ENCODE measurements around the gene EEA1.
A peak's percentile ranks its signal among the peaks of the same experiment; 100 is the strongest.
"Not testable (repeated sequence)": the region's sequence is repeated elsewhere in the genome, so short reads cannot be mapped to it uniquely, and the experiment has no call there.

Gene EEA1

DNA sequence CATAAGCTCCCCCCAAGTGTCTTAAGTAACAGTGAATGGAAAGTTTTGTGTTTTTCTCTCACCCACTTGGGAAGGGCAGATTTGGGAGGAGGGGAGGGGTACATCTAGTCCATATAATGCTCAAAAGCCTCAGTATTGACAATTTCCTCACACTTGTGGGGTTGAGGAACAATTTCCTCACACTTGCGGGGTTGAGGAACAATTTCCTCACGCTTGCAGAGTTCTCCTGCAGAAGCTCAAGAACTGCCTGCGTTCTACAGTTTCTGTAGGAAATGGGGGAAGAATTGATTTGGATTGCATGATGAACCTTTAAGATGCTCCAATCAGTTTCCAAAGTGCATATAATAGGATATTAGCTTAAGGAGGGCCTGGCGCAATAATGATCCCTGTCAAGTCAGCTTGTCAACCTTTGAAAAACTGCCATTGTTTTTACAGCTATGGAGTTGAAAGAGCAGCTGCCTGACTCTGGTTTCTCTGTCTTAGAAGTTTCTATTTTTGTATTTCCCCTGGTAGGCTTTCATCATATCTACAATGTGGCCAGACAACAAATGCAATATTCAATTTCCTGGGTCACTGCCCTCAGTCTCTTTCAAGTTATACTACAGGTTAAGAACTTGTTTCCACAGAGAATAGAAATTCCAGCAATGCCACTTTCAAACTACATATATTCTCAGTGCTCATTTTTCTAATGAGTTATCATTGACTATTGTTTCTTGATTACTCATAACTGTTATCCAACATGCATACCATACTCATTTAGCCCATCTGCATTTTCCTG is 159.8 kb downstream of the EEA1 start:
- no peaks in the 10 kb centered on the region for H3K9me3 ChIP-seq (ENCODE audit: control insufficient read depth in 5 of 5, low read length in 5 of 5)
- no peaks in the 10 kb centered on the region for H3K36me3 ChIP-seq (ENCODE audit: control insufficient read depth in 5 of 5, insufficient read depth in 5 of 5, low read length in 5 of 5)
- H3K4me1 ChIP-seq (ENCODE audit: control insufficient read depth in 5 of 5, insufficient read depth in 5 of 5, low read length in 5 of 5) = peaks cover 0 to 31% (median 23%) of the 10 kb centered on the region in 5 donors
- peak overlapping the region; percentile 45 for H3K27ac ChIP-seq (ENCODE audit: low read depth, low read length)
- peak overlapping the region in 3 of 5 donors; percentile 7 to 29 (median 16) for H3K4me3 ChIP-seq (ENCODE audit: low read depth in 1 of 5, low read length in 5 of 5)
- H3K27me3 ChIP-seq (ENCODE audit: control insufficient read depth in 5 of 5, insufficient read depth in 4 of 5, low read length in 5 of 5) = no peaks in the 10 kb centered on the region
- peak overlapping the region in 2 of 5 donors; percentile 35 to 57 for H3K9ac ChIP-seq (ENCODE audit: low read length in 5 of 5)

DNA sequence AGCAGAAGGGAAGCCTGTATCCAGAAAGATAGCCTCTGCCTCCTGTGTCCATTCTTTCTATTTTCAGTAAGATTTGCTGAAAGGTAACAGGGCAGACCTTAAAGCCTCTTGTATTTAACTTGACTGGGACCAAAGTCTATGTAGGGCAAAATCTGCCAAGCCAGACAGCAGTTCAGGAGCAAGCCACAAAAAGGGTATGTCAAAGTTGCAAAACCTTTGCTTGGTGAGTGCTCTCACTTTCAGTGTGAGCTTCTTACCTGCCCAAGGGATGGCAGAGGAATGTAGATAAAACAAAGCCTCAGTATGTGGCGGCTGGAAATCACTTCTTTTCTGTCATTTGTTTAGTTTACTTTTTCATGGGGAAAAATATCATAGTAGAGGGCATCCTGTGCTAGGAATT is 163.2 kb downstream of the EEA1 start:
- H3K9me3 ChIP-seq (ENCODE audit: control insufficient read depth in 5 of 5, low read length in 5 of 5) = peaks cover 0 to 2% (median 0%) of the 10 kb centered on the region in 5 donors
- no peaks in the 10 kb centered on the region for H3K36me3 ChIP-seq (ENCODE audit: control insufficient read depth in 5 of 5, insufficient read depth in 5 of 5, low read length in 5 of 5)
- no peak overlapping the region for H3K27ac ChIP-seq (ENCODE audit: low read depth, low read length)
- no peak overlapping the region for H3K9ac ChIP-seq (ENCODE audit: low read length in 5 of 5)
- H3K4me1 ChIP-seq (ENCODE audit: control insufficient read depth in 5 of 5, insufficient read depth in 5 of 5, low read length in 5 of 5) = peaks cover 0 to 25% (median 19%) of the 10 kb centered on the region in 5 donors
- no peak overlapping the region for H3K4me3 ChIP-seq (ENCODE audit: low read depth in 1 of 5, low read length in 5 of 5)
- no peaks in the 10 kb centered on the region for H3K27me3 ChIP-seq (ENCODE audit: control insufficient read depth in 5 of 5, insufficient read depth in 4 of 5, low read length in 5 of 5)

DNA sequence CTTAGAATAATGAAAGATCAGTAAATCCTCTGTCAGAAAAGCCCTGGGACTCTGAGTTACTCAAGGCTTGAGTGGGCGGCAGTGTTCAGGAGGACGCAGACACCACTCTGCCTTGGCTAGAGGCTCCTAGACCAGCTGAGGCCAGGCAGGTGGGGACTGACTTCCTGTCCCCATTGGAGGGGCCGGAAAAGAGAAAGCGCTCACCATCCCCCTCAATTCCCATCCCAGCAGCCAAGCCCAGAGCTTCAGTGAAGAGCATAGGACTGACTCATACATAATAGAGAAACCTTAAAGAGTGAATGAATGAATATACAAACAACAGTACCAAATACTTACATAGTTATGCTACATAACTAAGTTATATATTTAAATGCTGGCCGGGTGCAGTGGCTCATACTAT is 164.3 kb downstream of the EEA1 start:
- H3K9ac ChIP-seq (ENCODE audit: low read length in 5 of 5) = no peak overlapping the region
- H3K9me3 ChIP-seq (ENCODE audit: control insufficient read depth in 5 of 5, low read length in 5 of 5) = peaks cover 0 to 2% (median 0%) of the 10 kb centered on the region in 5 donors
- no peak overlapping the region for H3K27ac ChIP-seq (ENCODE audit: low read depth, low read length)
- H3K36me3 ChIP-seq (ENCODE audit: control insufficient read depth in 5 of 5, insufficient read depth in 5 of 5, low read length in 5 of 5) = no peaks in the 10 kb centered on the region
- no peak overlapping the region for H3K4me3 ChIP-seq (ENCODE audit: low read depth in 1 of 5, low read length in 5 of 5)
- H3K27me3 ChIP-seq (ENCODE audit: control insufficient read depth in 5 of 5, insufficient read depth in 4 of 5, low read length in 5 of 5) = no peaks in the 10 kb centered on the region
- peaks cover 0 to 21% (median 17%) of the 10 kb centered on the region in 5 donors for H3K4me1 ChIP-seq (ENCODE audit: control insufficient read depth in 5 of 5, insufficient read depth in 5 of 5, low read length in 5 of 5)

GRCh38 chr12:92762773-92763172 is 166.3 kb downstream of the EEA1 start:
- peaks cover 0 to 2% (median 0%) of the 10 kb centered on the region in 5 donors for H3K9me3 ChIP-seq (ENCODE audit: control insufficient read depth in 5 of 5, low read length in 5 of 5)
- H3K27ac ChIP-seq (ENCODE audit: low read depth, low read length) = no peak overlapping the region
- no peaks in the 10 kb centered on the region for H3K27me3 ChIP-seq (ENCODE audit: control insufficient read depth in 5 of 5, insufficient read depth in 4 of 5, low read length in 5 of 5)
- H3K4me3 ChIP-seq (ENCODE audit: low read depth in 1 of 5, low read length in 5 of 5) = no peak overlapping the region
- peaks cover 0 to under 1% (median 0%) of the 10 kb centered on the region in 5 donors for H3K4me1 ChIP-seq (ENCODE audit: control insufficient read depth in 5 of 5, insufficient read depth in 5 of 5, low read length in 5 of 5)
- H3K9ac ChIP-seq (ENCODE audit: low read length in 5 of 5) = no peak overlapping the region
- no peaks in the 10 kb centered on the region for H3K36me3 ChIP-seq (ENCODE audit: control insufficient read depth in 5 of 5, insufficient read depth in 5 of 5, low read length in 5 of 5)

GRCh38 chr12:92759634-92760268 is 169.3 kb downstream of the EEA1 start:
- Histone ChIP-seq H3K9ac (ENCODE audit: low read length in 5 of 5) (no peak overlapping the region), H3K4me1 (ENCODE audit: control insufficient read depth in 5 of 5, insufficient read depth in 5 of 5, low read length in 5 of 5) (peaks cover 0 to 9% (median 4%) of the 10 kb centered on the region in 5 donors), H3K9me3 (ENCODE audit: control insufficient read depth in 5 of 5, low read length in 5 of 5) (peaks cover 0 to 2% (median 0%) of the 10 kb centered on the region in 5 donors), H3K4me3 (ENCODE audit: low read depth in 1 of 5, low read length in 5 of 5) (no peak overlapping the region), H3K27me3 (ENCODE audit: control insufficient read depth in 5 of 5, insufficient read depth in 4 of 5, low read length in 5 of 5) (no peaks in the 10 kb centered on the region), H3K27ac (ENCODE audit: low read depth, low read length) (no peak overlapping the region), H3K36me3 (ENCODE audit: control insufficient read depth in 5 of 5, insufficient read depth in 5 of 5, low read length in 5 of 5) (no peaks in the 10 kb centered on the region)

GRCh38 chr12:92757597-92758121 is 171.4 kb downstream of the EEA1 start:
- Histone ChIP-seq H3K27ac (ENCODE audit: low read depth, low read length) (no peak overlapping the region), H3K9ac (ENCODE audit: low read length in 5 of 5) (no peak overlapping the region), H3K9me3 (ENCODE audit: control insufficient read depth in 5 of 5, low read length in 5 of 5) (peaks cover 0 to 2% (median 0%) of the 10 kb centered on the region in 5 donors), H3K4me3 (ENCODE audit: low read depth in 1 of 5, low read length in 5 of 5) (no peak overlapping the region), H3K27me3 (ENCODE audit: control insufficient read depth in 5 of 5, insufficient read depth in 4 of 5, low read length in 5 of 5) (no peaks in the 10 kb centered on the region), H3K4me1 (ENCODE audit: control insufficient read depth in 5 of 5, insufficient read depth in 5 of 5, low read length in 5 of 5) (peaks cover 3 to 13% (median 4%) of the 10 kb centered on the region in 5 donors), H3K36me3 (ENCODE audit: control insufficient read depth in 5 of 5, insufficient read depth in 5 of 5, low read length in 5 of 5) (no peaks in the 10 kb centered on the region)

DNA sequence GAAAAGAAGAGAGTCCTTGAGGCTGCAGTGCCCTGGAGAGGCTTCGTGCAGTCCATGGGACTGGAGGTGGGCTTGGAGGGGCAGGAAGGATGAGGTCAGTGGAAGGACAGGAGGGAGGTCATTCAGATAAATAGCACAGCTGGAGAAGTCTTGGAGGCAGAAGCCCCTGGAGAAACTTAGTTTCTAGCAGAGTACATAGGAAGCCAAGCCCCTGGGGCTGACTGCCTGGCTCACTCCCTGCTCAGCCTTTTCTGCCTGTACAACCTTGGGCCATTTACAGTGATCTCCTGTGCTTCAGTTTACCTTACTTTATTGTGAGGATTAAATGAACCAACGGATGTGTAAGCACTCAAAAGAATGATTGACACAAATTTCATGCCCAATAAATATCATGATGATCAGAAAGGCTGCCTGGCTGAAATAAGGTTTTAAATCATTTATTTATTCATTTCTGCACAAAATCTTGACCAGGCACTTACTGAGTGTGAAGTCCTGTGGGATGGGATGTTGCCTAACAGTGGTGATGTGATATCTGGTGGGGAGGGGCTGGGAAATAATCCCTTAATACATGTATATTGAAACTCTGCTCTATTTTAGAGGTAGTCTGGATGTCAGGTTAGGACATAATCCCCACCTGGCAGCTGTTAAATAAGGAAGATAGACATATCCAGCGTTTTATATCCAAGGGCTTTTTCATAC is 172.0 kb downstream of the EEA1 start:
- H3K36me3 ChIP-seq (ENCODE audit: control insufficient read depth in 5 of 5, insufficient read depth in 5 of 5, low read length in 5 of 5) = no peaks in the 10 kb centered on the region

GRCh38 chr12:92753976-92754885 is 174.9 kb downstream of the EEA1 start:
- Histone ChIP-seq H3K9ac (ENCODE audit: low read length in 5 of 5) (no peak overlapping the region), H3K27me3 (ENCODE audit: control insufficient read depth in 5 of 5, insufficient read depth in 4 of 5, low read length in 5 of 5) (no peaks in the 10 kb centered on the region), H3K36me3 (ENCODE audit: control insufficient read depth in 5 of 5, insufficient read depth in 5 of 5, low read length in 5 of 5) (no peaks in the 10 kb centered on the region), H3K4me3 (ENCODE audit: low read depth in 1 of 5, low read length in 5 of 5) (no peak overlapping the region), H3K4me1 (ENCODE audit: control insufficient read depth in 5 of 5, insufficient read depth in 5 of 5, low read length in 5 of 5) (peaks cover 3 to 13% (median 4%) of the 10 kb centered on the region in 5 donors), H3K27ac (ENCODE audit: low read depth, low read length) (peak overlapping the region; percentile 14), H3K9me3 (ENCODE audit: control insufficient read depth in 5 of 5, low read length in 5 of 5) (no peaks in the 10 kb centered on the region)

More for the DNA sequence above, 172.0 kb downstream of the EEA1 start:
- Histone ChIP-seq H3K4me3 (ENCODE audit: low read depth in 1 of 5, low read length in 5 of 5) (no peak overlapping the region), H3K4me1 (ENCODE audit: control insufficient read depth in 5 of 5, insufficient read depth in 5 of 5, low read length in 5 of 5) (peaks cover 3 to 13% (median 4%) of the 10 kb centered on the region in 5 donors), H3K9me3 (ENCODE audit: control insufficient read depth in 5 of 5, low read length in 5 of 5) (no peaks in the 10 kb centered on the region), H3K27ac (ENCODE audit: low read depth, low read length) (no peak overlapping the region), H3K9ac (ENCODE audit: low read length in 5 of 5) (no peak overlapping the region), H3K27me3 (ENCODE audit: control insufficient read depth in 5 of 5, insufficient read depth in 4 of 5, low read length in 5 of 5) (no peaks in the 10 kb centered on the region)

GRCh38 chr12:92749691-92750090 is 179.4 kb downstream of the EEA1 start:
- H3K9ac ChIP-seq (ENCODE audit: low read length in 5 of 5); H3K27me3 ChIP-seq (ENCODE audit: control insufficient read depth in 5 of 5, insufficient read depth in 4 of 5, low read length in 5 of 5): not testable (repeated sequence)

More at GRCh38 chr12:92749691-92750090, 179.4 kb downstream of the EEA1 start:
- H3K36me3 ChIP-seq (ENCODE audit: control insufficient read depth in 5 of 5, insufficient read depth in 5 of 5, low read length in 5 of 5); H3K4me3 ChIP-seq (ENCODE audit: low read depth in 1 of 5, low read length in 5 of 5); H3K27ac ChIP-seq (ENCODE audit: low read depth, low read length); H3K9me3 ChIP-seq (ENCODE audit: control insufficient read depth in 5 of 5, low read length in 5 of 5): not testable (repeated sequence)
- peaks cover 5 to 27% (median 14%) of the 10 kb centered on the region in 5 donors for H3K4me1 ChIP-seq (ENCODE audit: control insufficient read depth in 5 of 5, insufficient read depth in 5 of 5, low read length in 5 of 5)
